ENCODE measurements around the gene FAM53B.

- TF ChIP-seq CTCF (IDR thresholded peaks at IDR 0.05) (no peak), POLR2AphosphoS5 (IDR thresholded peaks at IDR 0.05) (no peak)
These were observed 67.6 kb downstream of the FAM53B start for GRCh38 chr10:124676416-124677062.

All from breast epithelium (tissue), 3 donors.